GM06990 (cell line): Measurements from ENCODE around the gene ARID5A.

Source experiments
- DNase-seq: peaks from one replicate; pipeline ENCODE4 v3.0.0-alpha.2; 2011; ENCODE audit not compliant: insufficient read length; ENCODE audit errors: extremely low read depth
- H3K27me3 ChIP-seq: replicated peaks from 2 replicates; pipeline ENCODE4 v1.6.0; 2011; ENCODE audit warnings: low read length; ENCODE audit not compliant: control insufficient read depth, insufficient read depth
- H3K36me3 ChIP-seq: 2 replicates; pipeline ENCODE4 v1.5.1; 2011; ENCODE audit warnings: low read length; ENCODE audit not compliant: control insufficient read depth, insufficient read depth
- H3K4me3 ChIP-seq: replicated peaks from 2 replicates; pipeline ENCODE4 v1.5.1; 2011; ENCODE audit warnings: low read depth, mild to moderate bottlenecking, control low read depth, low read length
- TF ChIP-seq, protein P1 (sequence below): IDR thresholded peaks from 2 replicates; pipeline ENCODE4 v1.5.1; 2011; ENCODE audit warnings: low read length, control low read depth, mild to moderate bottlenecking, inconsistent platforms; ENCODE audit not compliant: insufficient read depth, poor library complexity, severe bottlenecking

The ARID5A gene

DNA sequence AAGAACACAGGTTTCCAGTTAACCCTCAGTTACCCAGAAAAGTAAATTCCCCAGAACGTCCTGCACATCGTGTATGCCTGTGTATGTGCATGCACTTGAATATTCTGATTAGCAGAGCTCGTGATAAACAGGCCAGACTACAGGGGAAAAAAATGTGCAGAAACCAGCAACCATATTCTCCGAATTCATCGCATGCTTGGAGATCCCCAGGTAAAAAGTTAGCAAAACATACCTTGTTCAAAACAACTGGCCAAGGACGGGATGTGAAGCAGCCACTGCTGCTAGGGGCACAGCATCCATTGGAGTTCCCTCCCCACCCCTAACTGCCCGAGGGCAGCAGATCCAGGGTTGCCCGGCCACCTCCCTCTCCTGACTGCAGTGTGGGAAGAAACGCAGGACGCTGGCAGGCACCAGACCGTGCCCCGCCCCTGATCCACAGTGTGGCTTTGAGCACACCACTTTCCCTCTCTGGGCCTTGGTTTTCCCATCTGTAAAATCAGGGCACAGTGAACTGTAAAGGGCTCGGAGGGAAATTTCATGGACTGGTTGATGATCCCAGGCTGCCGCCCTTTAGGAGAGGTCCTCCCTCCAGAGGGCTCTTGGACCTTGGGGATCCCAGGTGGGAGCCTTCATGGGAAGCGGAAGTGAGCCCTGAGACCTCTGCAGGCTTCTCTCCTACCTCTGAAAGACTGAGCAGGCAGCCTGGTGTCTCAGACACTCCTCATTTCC lies 11.9 kb upstream of the ARID5A start:
- Histone ChIP-seq H3K36me3 (no peaks in the 10 kb centered on the region), H3K4me3 (no peak overlapping the region), H3K27me3 (no peaks in the 10 kb centered on the region)
- TF ChIP-seq, protein P1, sequence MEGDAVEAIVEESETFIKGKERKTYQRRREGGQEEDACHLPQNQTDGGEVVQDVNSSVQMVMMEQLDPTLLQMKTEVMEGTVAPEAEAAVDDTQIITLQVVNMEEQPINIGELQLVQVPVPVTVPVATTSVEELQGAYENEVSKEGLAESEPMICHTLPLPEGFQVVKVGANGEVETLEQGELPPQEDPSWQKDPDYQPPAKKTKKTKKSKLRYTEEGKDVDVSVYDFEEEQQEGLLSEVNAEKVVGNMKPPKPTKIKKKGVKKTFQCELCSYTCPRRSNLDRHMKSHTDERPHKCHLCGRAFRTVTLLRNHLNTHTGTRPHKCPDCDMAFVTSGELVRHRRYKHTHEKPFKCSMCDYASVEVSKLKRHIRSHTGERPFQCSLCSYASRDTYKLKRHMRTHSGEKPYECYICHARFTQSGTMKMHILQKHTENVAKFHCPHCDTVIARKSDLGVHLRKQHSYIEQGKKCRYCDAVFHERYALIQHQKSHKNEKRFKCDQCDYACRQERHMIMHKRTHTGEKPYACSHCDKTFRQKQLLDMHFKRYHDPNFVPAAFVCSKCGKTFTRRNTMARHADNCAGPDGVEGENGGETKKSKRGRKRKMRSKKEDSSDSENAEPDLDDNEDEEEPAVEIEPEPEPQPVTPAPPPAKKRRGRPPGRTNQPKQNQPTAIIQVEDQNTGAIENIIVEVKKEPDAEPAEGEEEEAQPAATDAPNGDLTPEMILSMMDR = no peak
- no peak for DNase-seq

DNA sequence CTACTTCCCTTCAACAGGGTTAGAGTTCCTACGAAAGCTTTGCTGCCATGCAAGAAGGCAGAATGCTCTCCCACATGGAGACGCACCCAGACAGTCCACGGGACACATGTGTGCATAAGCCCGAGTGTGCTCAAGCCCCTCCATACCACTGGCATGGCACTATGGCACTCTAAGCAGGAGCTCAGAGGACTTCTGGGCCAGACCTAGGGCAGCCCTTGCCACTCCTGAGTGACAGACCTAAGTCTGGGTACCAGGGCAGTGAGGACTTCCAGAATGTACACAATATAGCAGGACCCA lies 11.4 kb upstream of the ARID5A start:
- Histone ChIP-seq H3K27me3 (no peaks in the 10 kb centered on the region), H3K36me3 (no peaks in the 10 kb centered on the region), H3K4me3 (no peak overlapping the region)
- TF ChIP-seq, protein P1 = no peak
- no peak for DNase-seq

DNA sequence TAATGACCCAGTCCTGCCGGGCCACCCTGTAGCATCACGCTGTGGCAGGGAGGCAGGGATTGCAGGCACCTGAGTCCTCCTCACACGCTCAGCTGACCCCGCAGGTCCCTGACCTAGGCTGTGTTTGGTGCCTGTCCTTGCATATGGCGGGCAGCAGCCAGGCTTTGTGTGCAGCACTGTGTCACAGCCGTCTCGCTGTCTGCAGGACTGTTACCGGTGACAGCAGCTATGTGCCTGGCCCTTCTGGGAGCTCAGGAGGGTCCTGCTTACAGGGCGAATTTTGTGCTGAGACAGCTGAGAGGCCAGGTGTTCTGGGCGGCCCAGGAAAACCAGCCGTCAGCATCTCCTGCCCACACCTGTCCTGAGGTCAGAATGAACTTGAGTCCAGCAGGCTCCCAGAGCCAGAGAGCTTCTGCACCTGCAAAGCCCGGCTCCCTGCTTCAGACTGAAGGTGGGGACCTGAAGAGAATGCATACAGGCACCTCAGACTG lies 10.4 kb upstream of the ARID5A start:
- DNase-seq = no peak
- Histone ChIP-seq H3K27me3 (no peaks in the 10 kb centered on the region), H3K4me3 (no peak overlapping the region), H3K36me3 (no peaks in the 10 kb centered on the region)
- TF ChIP-seq, protein P1 = no peak

DNA sequence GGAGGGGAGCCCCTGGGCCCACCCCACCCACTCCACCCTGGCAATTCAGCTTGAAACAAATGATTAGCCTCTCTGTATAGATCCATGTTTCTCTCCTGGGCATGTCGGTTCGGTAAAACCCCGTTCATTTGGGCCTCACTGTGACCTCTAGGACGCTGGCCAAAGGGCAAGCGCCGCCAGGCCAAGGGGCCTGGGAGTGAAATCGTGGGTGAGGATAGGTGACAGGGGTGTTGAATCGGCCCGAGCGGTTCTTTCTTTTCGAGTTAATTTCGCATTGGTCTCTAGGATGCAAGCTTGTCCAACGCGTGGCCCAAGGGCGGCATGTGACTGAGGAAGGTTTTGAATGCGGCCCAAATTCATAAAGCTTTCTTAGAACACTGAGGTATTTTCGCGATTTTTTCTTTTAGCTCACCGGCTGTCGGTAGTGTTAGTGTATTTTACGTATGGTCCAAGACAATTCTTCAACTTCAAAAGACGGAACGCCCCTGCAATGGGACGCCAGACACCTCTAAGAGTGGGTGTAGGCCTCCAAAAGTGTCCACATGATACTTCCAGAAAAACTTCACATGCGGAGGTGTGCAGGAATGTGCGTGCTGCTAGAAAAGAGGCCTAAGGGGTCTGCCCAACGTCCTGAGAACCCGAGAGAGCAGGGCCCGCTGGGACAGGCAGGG lies 9.8 kb upstream of the ARID5A start:
- TF ChIP-seq, protein P1 = no peak
- DNase-seq = no peak
- H3K27me3 ChIP-seq = no peaks in the 10 kb centered on the region
- peak overlapping the region; percentile 47 for H3K4me3 ChIP-seq
- no peaks in the 10 kb centered on the region for H3K36me3 ChIP-seq

DNA sequence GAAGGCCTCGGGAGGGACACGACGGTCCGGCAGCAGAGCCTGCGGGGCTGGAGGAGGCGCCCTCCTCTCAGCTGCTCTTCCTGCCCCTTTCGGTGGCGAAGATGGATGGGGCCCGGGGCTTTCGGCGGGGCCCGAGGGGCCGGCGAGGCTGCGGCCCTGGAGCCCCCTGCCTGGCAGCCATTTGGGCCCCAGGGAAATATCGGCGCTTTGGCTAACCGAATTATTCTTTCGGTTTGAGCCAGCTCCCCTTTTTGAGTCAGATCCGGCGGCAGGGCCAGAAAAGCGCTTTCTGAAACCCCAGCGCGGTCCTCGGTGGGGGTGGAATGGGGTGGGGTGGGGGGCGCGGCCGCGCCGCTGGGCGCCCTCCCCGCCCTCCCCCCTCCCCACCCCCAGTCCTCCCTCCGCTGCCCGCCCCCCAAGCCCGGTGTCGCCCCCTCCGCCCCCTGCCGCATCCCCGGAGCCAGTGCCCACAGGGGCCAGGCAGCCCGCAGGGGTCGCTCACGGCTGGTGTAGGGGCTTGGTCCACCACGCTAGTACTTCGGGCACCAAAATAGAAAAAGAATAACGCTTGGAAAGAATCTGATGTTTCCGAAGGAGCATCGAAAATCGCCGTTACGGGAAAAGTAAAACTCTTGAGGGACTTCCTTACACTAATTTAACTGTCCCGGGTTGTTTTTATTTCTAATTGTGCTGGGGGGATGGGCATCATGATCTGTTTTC lies 9.1 kb upstream of the ARID5A start:
- Histone ChIP-seq H3K36me3 (no peaks in the 10 kb centered on the region), H3K4me3 (peak overlapping the region; percentile 47), H3K27me3 (no peaks in the 10 kb centered on the region)
- DNase-seq = peak; percentile 81
- TF ChIP-seq, protein P1 = peak; percentile 28
